ENCODE results near the gene PHACTR1. TPM values are rescaled to one million over a fixed set of nuclear protein-coding genes. Genes with fewer than 3 reads are reported as not detected.
A peak's percentile ranks its signal among the peaks of the same experiment; 100 is the strongest.

Gene PHACTR1
- total RNA-seq, 1 experiment from 2014 or later: 15.5 TPM

DNA sequence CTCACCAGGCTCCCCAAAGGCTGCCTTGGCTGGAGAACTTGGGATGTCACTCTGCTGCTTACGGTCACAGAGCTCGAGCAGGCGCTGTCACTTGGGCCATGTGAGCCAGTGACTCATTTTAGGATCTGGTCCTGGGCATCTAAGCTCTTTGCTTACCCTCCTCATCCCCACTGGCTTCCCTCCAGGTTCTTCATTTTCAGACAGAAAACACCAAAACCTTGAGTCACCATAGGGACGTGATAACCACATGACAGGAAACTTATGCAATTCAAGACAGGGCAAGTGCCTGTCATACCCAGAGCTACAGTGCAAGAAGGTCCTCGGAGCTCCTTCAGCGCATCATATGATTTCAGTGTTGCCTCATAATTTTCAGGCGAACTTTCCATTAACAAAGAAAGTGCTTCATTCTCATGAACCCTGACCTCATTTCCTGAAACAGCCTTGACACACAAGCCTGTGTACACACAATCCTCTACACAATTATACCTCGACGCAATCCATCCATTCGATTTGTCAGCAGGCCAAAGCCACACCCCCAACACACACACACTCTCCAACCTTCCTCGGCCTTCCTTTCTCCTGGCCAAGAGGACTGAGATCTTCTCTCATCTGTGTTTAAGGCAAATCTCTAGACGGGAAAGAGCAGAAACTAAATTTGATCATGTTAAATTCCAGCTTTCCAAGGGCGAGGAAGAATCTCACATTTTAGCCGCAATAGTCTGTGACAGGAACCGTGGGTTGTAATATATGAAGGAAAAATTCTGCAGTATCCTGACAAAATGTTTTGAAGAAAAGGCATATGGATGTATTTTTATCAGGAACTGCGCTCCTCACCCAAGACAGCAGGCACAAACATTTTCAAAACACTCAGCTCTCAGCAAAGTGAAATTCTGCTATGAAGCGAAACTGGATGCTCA lies 586.4 kb downstream of the PHACTR1 start:
- ChIA-PET CTCF (no interaction called here), POLR2A (no interaction called here)
- Mint-ChIP-seq H3K9me3 (no peaks in the 10 kb centered on the region), H3K27me3 (ENCODE audit: low read depth) (no peaks in the 10 kb centered on the region; the same call in 1 of the 2 replicates), H3K4me3 (no peak overlapping the region), H3K36me3 (peaks cover 45% of the 10 kb centered on the region), H3K4me1 (no peaks in the 10 kb centered on the region), H3K27ac (no peak overlapping the region)
- ATAC-seq (no peak), DNase-seq (ENCODE audit: low spot score) (no peak)
- TF ChIP-seq NR3C1 (CRISPR knock-in tag; conservative IDR thresholded peaks at IDR 0.05; ENCODE audit: low read depth): no peak
- TF ChIP-seq USF1 (CRISPR knock-in tag; IDR thresholded peaks at IDR 0.05): no peak
- TF ChIP-seq ATF3 (CRISPR knock-in tag; conservative IDR thresholded peaks at IDR 0.05): no peak
- TF ChIP-seq GABPB1 (CRISPR knock-in tag; IDR thresholded peaks at IDR 0.05): 0 out of 2 replicates have a peak, but pooled peaks have one; percentile 14

DNA sequence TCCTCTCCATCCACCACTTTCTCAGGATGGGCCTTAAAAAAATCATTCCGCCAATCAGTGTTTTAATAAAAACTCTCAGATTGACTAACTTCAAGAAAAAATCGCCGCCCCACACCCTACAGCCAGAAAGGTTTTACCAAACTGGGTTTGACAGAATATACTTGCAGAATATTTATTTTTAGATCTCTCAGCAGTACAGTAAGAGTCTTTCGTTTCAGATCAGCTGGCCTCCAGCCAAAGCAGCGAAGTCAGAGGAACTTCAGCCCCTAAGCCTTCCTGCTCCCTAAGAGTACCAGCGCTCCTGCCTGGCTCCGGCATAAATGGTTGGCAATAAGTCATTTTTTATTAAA lies 587.1 kb downstream of the PHACTR1 start:
- ChIA-PET POLR2A (no interaction called here), CTCF (no interaction called here)
- H3K9me3 Mint-ChIP-seq: no peaks in the 10 kb centered on the region
- H3K27me3 Mint-ChIP-seq (ENCODE audit: low read depth): no peaks in the 10 kb centered on the region; the same call in 1 of the 2 replicates
- DNase-seq (ENCODE audit: low spot score) (no peak), ATAC-seq (no peak)
- no peaks in the 10 kb centered on the region for H3K4me1 Mint-ChIP-seq
- TF ChIP-seq ZNF121 (CRISPR knock-in tag; IDR thresholded peaks at IDR 0.05) (no peak), ZNF425 (CRISPR knock-in tag; conservative IDR thresholded peaks at IDR 0.05) (no peak), ZNF138 (CRISPR knock-in tag; conservative IDR thresholded peaks at IDR 0.05) (no peak), MYBL2 (CRISPR knock-in tag; IDR thresholded peaks at IDR 0.05) (no peak), ZNF396 (CRISPR knock-in tag; IDR thresholded peaks at IDR 0.05; ENCODE audit: borderline replicate concordance) (no peak), ZNF317 (CRISPR knock-in tag; IDR thresholded peaks at IDR 0.05; ENCODE audit: borderline replicate concordance, low read depth) (no peak), STAT6 (CRISPR knock-in tag; conservative IDR thresholded peaks at IDR 0.05; ENCODE audit: low read depth) (no peak), E2F5 (CRISPR knock-in tag; IDR thresholded peaks at IDR 0.05) (no peak), ZMAT4 (CRISPR knock-in tag; IDR thresholded peaks at IDR 0.05) (no peak), TEAD4 (CRISPR knock-in tag; IDR thresholded peaks at IDR 0.05) (no peak), GTF2I (CRISPR knock-in tag; conservative IDR thresholded peaks at IDR 0.05) (no peak), PRDM15 (CRISPR knock-in tag; IDR thresholded peaks at IDR 0.05) (no peak), FOXK1 (CRISPR knock-in tag; IDR thresholded peaks at IDR 0.05) (no peak), JUN (CRISPR knock-in tag; IDR thresholded peaks at IDR 0.05) (no peak), MAX (CRISPR knock-in tag; IDR thresholded peaks at IDR 0.05) (no peak), CTCF (IDR thresholded peaks at IDR 0.05) (no peak)
- peaks cover 43% of the 10 kb centered on the region for H3K36me3 Mint-ChIP-seq
- no peak overlapping the region for H3K4me3 Mint-ChIP-seq
- no peak overlapping the region for H3K27ac Mint-ChIP-seq

Data from WTC11 (cell line).